HepG2 (cell line): ENCODE data around the gene SFXN5. TPM values are rescaled to one million over a fixed set of nuclear protein-coding genes. Genes with fewer than 3 reads are reported as not detected.

Experiments used
- ARNT ChIP-seq: fragments of 450-650 bp; IDR thresholded peaks from 2 replicates; pipeline ENCODE4 v1.6.1; 2017
- ASH2L ChIP-seq: fragments of 300-600, 200-600 bp; sonication (generic); IDR thresholded peaks from 2 replicates; pipeline ENCODE4 v1.7.0; 2017; ENCODE audit warnings: low read depth, mild to moderate bottlenecking, moderate library complexity, mixed read lengths, low read length; ENCODE audit not compliant: insufficient read length
- CC2D1A ChIP-seq: sonication (generic); formaldehyde crosslinking; IDR thresholded peaks from 2 replicates; pipeline ENCODE4 v1.8.1; 2023; ENCODE audit warnings: mild to moderate bottlenecking, missing genetic modification reagents
- EEA1 ChIP-seq: sonication (generic); formaldehyde crosslinking; IDR thresholded peaks from 2 replicates; pipeline ENCODE4 v1.5.1; 2020; ENCODE audit warnings: mild to moderate bottlenecking, missing genetic modification reagents, borderline replicate concordance
- GTF3A ChIP-seq: sonication (generic); formaldehyde crosslinking; conservative IDR thresholded peaks from 2 replicates; pipeline ENCODE4 v1.4.0; 2020; ENCODE audit warnings: mild to moderate bottlenecking, missing genetic modification reagents
- IRF2 ChIP-seq: IDR thresholded peaks from 2 replicates; pipeline ENCODE4 v1.6.1; 2018; ENCODE audit warnings: missing genetic modification reagents, missing compliant biosample characterization
- PRDM4 ChIP-seq: sonication (generic); formaldehyde crosslinking; IDR thresholded peaks from 2 replicates; pipeline ENCODE4 v1.9.0; 2021; ENCODE audit warnings: missing genetic modification reagents, borderline replicate concordance
- SMC3 ChIP-seq: IDR thresholded peaks from 2 replicates; pipeline ENCODE4 v1.6.1; 2011; ENCODE audit warnings: low read length, improper control_type of control experiment
- SRSF9 ChIP-seq: fragments of 200-400 bp; formaldehyde crosslinking; IDR thresholded peaks from 2 replicates; pipeline ENCODE4 v1.6.1; 2018; ENCODE audit warnings: borderline replicate concordance, mild to moderate bottlenecking, low read depth, low read length; ENCODE audit not compliant: insufficient read depth, poor library complexity, severe bottlenecking
- STAG1 ChIP-seq: sonication (generic); formaldehyde crosslinking; IDR thresholded peaks from 2 replicates; pipeline ENCODE4 v1.4.0; 2020; ENCODE audit warnings: missing genetic modification reagents
- ZBTB2 ChIP-seq: sonication (generic); formaldehyde crosslinking; IDR thresholded peaks from 2 replicates; pipeline ENCODE4 v1.8.0; 2022; ENCODE audit warnings: low read depth, missing genetic modification reagents
- ZBTB7A ChIP-seq: sonication (generic); formaldehyde crosslinking; IDR thresholded peaks from 2 replicates; pipeline ENCODE4 v1.8.0; 2022; ENCODE audit warnings: mild to moderate bottlenecking, missing genetic modification reagents
- ZNF253 ChIP-seq: sonication (generic); formaldehyde crosslinking; IDR thresholded peaks from 2 replicates; pipeline ENCODE4 v1.8.0; 2022; ENCODE audit warnings: mild to moderate bottlenecking, missing genetic modification reagents, borderline replicate concordance
- ZNF407 ChIP-seq: sonication (generic); formaldehyde crosslinking; IDR thresholded peaks from one replicate; pipeline ENCODE4 v1.5.1; 2020; ENCODE audit warnings: mild to moderate bottlenecking, missing genetic modification reagents; ENCODE audit errors: not compliant biosample characterization
- polyA plus RNA-seq, 8 experiments: library from polyadenylated mRNA; depleted of rRNA in 3 of 8; stranded (reverse) in 7 of 8; unstranded in 1 of 8; fragments of >200 nt; fragmentation: Illumina TruSeq in 4 of 8; extraction: Trizol in 4 of 8; gene quantifications; 2 replicates each; pipeline versions ENCODE4 v1.2.1 to v1.2.3, GENCODE V29; 2011 to 2016; ENCODE audit warnings: low read depth in 4 of 8, missing spikeins in 1 of 8, mixed read lengths in 1 of 8; ENCODE audit not compliant: insufficient read depth in 1 of 8
- total RNA-seq, 5 experiments: library from RNA; depleted of rRNA; stranded (reverse); fragments of >200 nt; fragmentation: Illumina TruSeq; extraction: Trizol; gene quantifications; 2 replicates each; pipeline ENCODE4 v1.2.3, GENCODE V29; 2016; ENCODE audit warnings: low read depth in 1 of 5

The SFXN5 gene
- total and polyA plus RNA-seq, 2 of the 13 experiments (the other 11 are each of a cell fraction or from before 2014, with no cell fraction given): 34.9 to 37.4 TPM

- no peak for TF ChIP-seq ZBTB2
- TF ChIP-seq ZNF407 (CRISPR knock-in tag): no peak
- peak; percentile 37; the same call in 1 of the 2 replicates for TF ChIP-seq SMC3
- no peak for TF ChIP-seq SRSF9
- no peak for TF ChIP-seq PRDM4 (CRISPR knock-in tag)
- TF ChIP-seq STAG1 (CRISPR knock-in tag): peak; percentile 45
- no peak for TF ChIP-seq ASH2L
- no peak for TF ChIP-seq ARNT
- TF ChIP-seq EEA1 (CRISPR knock-in tag): no peak
- no peak for TF ChIP-seq ZNF253 (CRISPR knock-in tag)
- 0 out of 2 replicates have a peak, but pooled peaks have one; percentile 29 for TF ChIP-seq IRF2
- TF ChIP-seq CC2D1A (CRISPR knock-in tag): no peak
- TF ChIP-seq GTF3A (CRISPR knock-in tag): no peak
- TF ChIP-seq ZBTB7A (CRISPR knock-in tag): 0 out of 2 replicates have a peak, but pooled peaks have one; percentile 33
Observed at GRCh38 chr2:73035899-73036711, 35.4 kb downstream of the SFXN5 start (continued).
